Liver (tissue), 3 donors: ENCODE results near the gene KCNA10.

Experiments
- EGR1 ChIP-seq, 2 donors: IDR thresholded peaks; 2 replicates each; pipeline ENCODE4 v1.6.1; 2016 to 2018; ENCODE audit warnings: antibody characterized with exemption in 2 of 2, low read depth in 2 of 2
- GABPA ChIP-seq, 2 donors: IDR thresholded peaks in 1 of 2; conservative IDR thresholded peaks in 1 of 2; 2 replicates each; pipeline ENCODE4 v1.6.1; 2016; ENCODE audit warnings: antibody characterized with exemption in 2 of 2, mild to moderate bottlenecking in 1 of 2, moderate library complexity in 1 of 2
- JUND ChIP-seq, 2 donors: IDR thresholded peaks; 2 replicates each; pipeline ENCODE4 v1.6.1; 2016; ENCODE audit warnings: antibody characterized with exemption in 2 of 2
- NR2F2 ChIP-seq: IDR thresholded peaks from 2 replicates; pipeline ENCODE4 v1.6.1; 2016; ENCODE audit warnings: antibody characterized with exemption
- RAD21 ChIP-seq, 2 donors: IDR thresholded peaks; 2 replicates each; pipeline ENCODE4 v1.6.1; 2016; ENCODE audit warnings: antibody characterized with exemption in 2 of 2, mild to moderate bottlenecking in 2 of 2
- RXRA ChIP-seq, 2 donors: IDR thresholded peaks; 2 replicates each; pipeline ENCODE4 v1.6.1; 2017 to 2018; ENCODE audit warnings: antibody characterized with exemption in 2 of 2, mild to moderate bottlenecking in 1 of 2
- SP1 ChIP-seq: IDR thresholded peaks from 2 replicates; pipeline ENCODE4 v1.6.1; 2018; ENCODE audit warnings: antibody characterized with exemption, mild to moderate bottlenecking
- TAF1 ChIP-seq: conservative IDR thresholded peaks from 2 replicates; pipeline ENCODE4 v1.6.1; 2016; ENCODE audit warnings: antibody characterized with exemption, mild to moderate bottlenecking
- YY1 ChIP-seq: IDR thresholded peaks from 2 replicates; pipeline ENCODE4 v1.6.1; 2016; ENCODE audit warnings: antibody characterized with exemption, mild to moderate bottlenecking
- TF ChIP-seq, protein P1 (sequence below): fragments of 150-350 bp; IDR thresholded peaks from 2 replicates; pipeline ENCODE4 v1.5.1; 2017; ENCODE audit warnings: improper control_type of control experiment, low read depth, low read length; ENCODE audit not compliant: missing input control
- TF ChIP-seq, protein P2 (sequence below): IDR thresholded peaks from 2 replicates; pipeline ENCODE4 v1.6.1; 2016; ENCODE audit warnings: antibody characterized with exemption
- TF ChIP-seq, protein P3 (sequence below): IDR thresholded peaks from 2 replicates; pipeline ENCODE4 v1.6.1; 2016; ENCODE audit warnings: antibody characterized with exemption
- TF ChIP-seq, protein P4 (sequence below): IDR thresholded peaks from 2 replicates; pipeline ENCODE4 v1.6.1; 2016; ENCODE audit warnings: antibody characterized with exemption
- TF ChIP-seq, protein P5 (sequence below): IDR thresholded peaks from 2 replicates; pipeline ENCODE4 v1.6.1; 2016; ENCODE audit warnings: antibody characterized with exemption, mild to moderate bottlenecking
- donor health status: healthy.
- donor health status: healthy.

DNA sequence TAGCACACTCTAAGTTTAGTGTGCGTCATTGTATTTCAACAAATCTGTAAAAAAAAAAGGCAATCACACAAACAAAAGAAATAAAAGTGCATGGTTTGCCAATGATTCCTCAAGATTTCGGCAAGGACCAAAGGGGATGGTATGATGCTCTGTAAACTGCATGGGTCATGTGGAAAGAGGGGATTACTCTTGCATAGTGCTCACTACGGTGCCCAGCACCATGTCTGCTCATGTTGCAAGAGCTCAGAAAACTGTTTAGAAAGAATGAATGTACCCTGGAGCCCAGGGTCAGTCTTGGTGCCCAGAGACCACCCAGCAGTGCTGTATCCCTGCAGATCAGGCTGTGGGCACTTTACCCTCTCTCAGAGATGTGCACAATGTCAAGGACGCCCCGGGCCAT is 3.6 kb upstream of the KCNA10 start:
- TF ChIP-seq, protein P1, sequence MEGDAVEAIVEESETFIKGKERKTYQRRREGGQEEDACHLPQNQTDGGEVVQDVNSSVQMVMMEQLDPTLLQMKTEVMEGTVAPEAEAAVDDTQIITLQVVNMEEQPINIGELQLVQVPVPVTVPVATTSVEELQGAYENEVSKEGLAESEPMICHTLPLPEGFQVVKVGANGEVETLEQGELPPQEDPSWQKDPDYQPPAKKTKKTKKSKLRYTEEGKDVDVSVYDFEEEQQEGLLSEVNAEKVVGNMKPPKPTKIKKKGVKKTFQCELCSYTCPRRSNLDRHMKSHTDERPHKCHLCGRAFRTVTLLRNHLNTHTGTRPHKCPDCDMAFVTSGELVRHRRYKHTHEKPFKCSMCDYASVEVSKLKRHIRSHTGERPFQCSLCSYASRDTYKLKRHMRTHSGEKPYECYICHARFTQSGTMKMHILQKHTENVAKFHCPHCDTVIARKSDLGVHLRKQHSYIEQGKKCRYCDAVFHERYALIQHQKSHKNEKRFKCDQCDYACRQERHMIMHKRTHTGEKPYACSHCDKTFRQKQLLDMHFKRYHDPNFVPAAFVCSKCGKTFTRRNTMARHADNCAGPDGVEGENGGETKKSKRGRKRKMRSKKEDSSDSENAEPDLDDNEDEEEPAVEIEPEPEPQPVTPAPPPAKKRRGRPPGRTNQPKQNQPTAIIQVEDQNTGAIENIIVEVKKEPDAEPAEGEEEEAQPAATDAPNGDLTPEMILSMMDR, result no peak
- TF ChIP-seq, protein P2, sequence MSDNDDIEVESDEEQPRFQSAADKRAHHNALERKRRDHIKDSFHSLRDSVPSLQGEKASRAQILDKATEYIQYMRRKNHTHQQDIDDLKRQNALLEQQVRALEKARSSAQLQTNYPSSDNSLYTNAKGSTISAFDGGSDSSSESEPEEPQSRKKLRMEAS, result no peak
- TF ChIP-seq JUND (IDR thresholded peaks at IDR 0.05) (no peak), EGR1 (IDR thresholded peaks at IDR 0.05; ENCODE audit: low read depth in 2 of 2) (no peak), RAD21 (IDR thresholded peaks at IDR 0.05) (no peak), GABPA (IDR thresholded peaks at IDR 0.05 in 1 of 2, conservative IDR thresholded peaks at IDR 0.05 in 1 of 2) (no peak), NR2F2 (no peak), SP1 (no peak), RXRA (IDR thresholded peaks at IDR 0.05) (no peak), YY1 (no peak), TAF1 (no peak)
- TF ChIP-seq, protein P3, sequence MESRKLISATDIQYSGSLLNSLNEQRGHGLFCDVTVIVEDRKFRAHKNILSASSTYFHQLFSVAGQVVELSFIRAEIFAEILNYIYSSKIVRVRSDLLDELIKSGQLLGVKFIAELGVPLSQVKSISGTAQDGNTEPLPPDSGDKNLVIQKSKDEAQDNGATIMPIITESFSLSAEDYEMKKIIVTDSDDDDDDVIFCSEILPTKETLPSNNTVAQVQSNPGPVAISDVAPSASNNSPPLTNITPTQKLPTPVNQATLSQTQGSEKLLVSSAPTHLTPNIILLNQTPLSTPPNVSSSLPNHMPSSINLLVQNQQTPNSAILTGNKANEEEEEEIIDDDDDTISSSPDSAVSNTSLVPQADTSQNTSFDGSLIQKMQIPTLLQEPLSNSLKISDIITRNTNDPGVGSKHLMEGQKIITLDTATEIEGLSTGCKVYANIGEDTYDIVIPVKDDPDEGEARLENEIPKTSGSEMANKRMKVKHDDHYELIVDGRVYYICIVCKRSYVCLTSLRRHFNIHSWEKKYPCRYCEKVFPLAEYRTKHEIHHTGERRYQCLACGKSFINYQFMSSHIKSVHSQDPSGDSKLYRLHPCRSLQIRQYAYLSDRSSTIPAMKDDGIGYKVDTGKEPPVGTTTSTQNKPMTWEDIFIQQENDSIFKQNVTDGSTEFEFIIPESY, result no peak
- TF ChIP-seq, protein P4, sequence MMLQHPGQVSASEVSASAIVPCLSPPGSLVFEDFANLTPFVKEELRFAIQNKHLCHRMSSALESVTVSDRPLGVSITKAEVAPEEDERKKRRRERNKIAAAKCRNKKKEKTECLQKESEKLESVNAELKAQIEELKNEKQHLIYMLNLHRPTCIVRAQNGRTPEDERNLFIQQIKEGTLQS, result no peak
- TF ChIP-seq, protein P5, sequence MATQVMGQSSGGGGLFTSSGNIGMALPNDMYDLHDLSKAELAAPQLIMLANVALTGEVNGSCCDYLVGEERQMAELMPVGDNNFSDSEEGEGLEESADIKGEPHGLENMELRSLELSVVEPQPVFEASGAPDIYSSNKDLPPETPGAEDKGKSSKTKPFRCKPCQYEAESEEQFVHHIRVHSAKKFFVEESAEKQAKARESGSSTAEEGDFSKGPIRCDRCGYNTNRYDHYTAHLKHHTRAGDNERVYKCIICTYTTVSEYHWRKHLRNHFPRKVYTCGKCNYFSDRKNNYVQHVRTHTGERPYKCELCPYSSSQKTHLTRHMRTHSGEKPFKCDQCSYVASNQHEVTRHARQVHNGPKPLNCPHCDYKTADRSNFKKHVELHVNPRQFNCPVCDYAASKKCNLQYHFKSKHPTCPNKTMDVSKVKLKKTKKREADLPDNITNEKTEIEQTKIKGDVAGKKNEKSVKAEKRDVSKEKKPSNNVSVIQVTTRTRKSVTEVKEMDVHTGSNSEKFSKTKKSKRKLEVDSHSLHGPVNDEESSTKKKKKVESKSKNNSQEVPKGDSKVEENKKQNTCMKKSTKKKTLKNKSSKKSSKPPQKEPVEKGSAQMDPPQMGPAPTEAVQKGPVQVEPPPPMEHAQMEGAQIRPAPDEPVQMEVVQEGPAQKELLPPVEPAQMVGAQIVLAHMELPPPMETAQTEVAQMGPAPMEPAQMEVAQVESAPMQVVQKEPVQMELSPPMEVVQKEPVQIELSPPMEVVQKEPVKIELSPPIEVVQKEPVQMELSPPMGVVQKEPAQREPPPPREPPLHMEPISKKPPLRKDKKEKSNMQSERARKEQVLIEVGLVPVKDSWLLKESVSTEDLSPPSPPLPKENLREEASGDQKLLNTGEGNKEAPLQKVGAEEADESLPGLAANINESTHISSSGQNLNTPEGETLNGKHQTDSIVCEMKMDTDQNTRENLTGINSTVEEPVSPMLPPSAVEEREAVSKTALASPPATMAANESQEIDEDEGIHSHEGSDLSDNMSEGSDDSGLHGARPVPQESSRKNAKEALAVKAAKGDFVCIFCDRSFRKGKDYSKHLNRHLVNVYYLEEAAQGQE, result no peak
